Measurements from ENCODE around the gene SYNJ1. TPM values are rescaled to one million over a fixed set of nuclear protein-coding genes. Genes with fewer than 3 reads are reported as not detected.

Gene SYNJ1
- total RNA-seq, 1 donor from 2014 or later: 12.9 TPM

DNA sequence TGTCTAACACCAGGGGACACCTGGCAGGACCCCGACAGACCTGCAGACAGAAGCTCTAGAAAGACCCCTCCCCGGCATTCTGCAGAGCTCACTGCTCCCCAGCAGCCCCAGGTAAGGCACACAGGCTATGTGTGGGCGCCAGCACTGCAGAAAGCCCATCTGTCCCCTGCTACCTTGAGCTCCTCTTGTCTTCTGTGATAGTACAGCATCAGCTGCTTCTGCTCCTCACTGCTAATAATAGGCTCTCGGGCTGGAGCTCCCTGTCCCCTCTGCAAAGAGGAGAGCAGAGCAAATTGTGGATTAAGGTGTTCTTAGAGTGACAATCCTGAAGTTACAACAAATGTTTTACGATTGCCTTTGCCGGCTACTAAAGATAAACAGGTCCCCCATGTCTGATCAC, 125.7 kb downstream of the SYNJ1 start:
- Histone ChIP-seq H2AFZ (ENCODE audit: low read depth, low read length) (no peak overlapping the region), H3K27ac (ENCODE audit: low read depth, low read length) (no peak overlapping the region), H3K4me3 (ENCODE audit: insufficient read depth, low read depth, low read length) (no peak overlapping the region), H3K27me3 (ENCODE audit: insufficient read depth, low read length) (no peaks in the 10 kb centered on the region), H3K9ac (ENCODE audit: low read length) (no peak overlapping the region), H3K9me3 (ENCODE audit: insufficient read depth, low read depth, low read length) (no peaks in the 10 kb centered on the region), H3K79me2 (ENCODE audit: insufficient read depth, low read length) (no peaks in the 10 kb centered on the region), H3K4me1 (ENCODE audit: insufficient read depth, low read length) (peaks cover 5% of the 10 kb centered on the region), H3K36me3 (ENCODE audit: insufficient read depth, low read length) (peaks cover 15% of the 10 kb centered on the region), H3K4me2 (ENCODE audit: low read length) (no peak overlapping the region), H4K20me1 (ENCODE audit: insufficient read depth, low read length) (no peaks in the 10 kb centered on the region)
- FAIRE-seq (no peak), DNase-seq (ENCODE audit: low read depth) (no peak)
- Mint-ChIP-seq H3K4me3 (ENCODE audit: unreplicated experiment) (no peak overlapping the region), H3K9me3 (ENCODE audit: unreplicated experiment) (peaks cover 1% of the 10 kb centered on the region), H3K27me3 (ENCODE audit: low read depth, unreplicated experiment) (no peaks in the 10 kb centered on the region), H3K36me3 (ENCODE audit: low read depth, unreplicated experiment) (peaks cover 10% of the 10 kb centered on the region), H3K4me1 (ENCODE audit: low read depth, unreplicated experiment) (peaks cover 2% of the 10 kb centered on the region), H3K27ac (ENCODE audit: unreplicated experiment) (no peak overlapping the region)
- TF ChIP-seq, protein P1, sequence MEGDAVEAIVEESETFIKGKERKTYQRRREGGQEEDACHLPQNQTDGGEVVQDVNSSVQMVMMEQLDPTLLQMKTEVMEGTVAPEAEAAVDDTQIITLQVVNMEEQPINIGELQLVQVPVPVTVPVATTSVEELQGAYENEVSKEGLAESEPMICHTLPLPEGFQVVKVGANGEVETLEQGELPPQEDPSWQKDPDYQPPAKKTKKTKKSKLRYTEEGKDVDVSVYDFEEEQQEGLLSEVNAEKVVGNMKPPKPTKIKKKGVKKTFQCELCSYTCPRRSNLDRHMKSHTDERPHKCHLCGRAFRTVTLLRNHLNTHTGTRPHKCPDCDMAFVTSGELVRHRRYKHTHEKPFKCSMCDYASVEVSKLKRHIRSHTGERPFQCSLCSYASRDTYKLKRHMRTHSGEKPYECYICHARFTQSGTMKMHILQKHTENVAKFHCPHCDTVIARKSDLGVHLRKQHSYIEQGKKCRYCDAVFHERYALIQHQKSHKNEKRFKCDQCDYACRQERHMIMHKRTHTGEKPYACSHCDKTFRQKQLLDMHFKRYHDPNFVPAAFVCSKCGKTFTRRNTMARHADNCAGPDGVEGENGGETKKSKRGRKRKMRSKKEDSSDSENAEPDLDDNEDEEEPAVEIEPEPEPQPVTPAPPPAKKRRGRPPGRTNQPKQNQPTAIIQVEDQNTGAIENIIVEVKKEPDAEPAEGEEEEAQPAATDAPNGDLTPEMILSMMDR (IDR thresholded peaks at IDR 0.05; ENCODE audit: insufficient read depth, low read depth, low read length): no peak
- no peak for TF ChIP-seq EZH2 (IDR thresholded peaks at IDR 0.05; ENCODE audit: insufficient read depth, low read length)

DNA sequence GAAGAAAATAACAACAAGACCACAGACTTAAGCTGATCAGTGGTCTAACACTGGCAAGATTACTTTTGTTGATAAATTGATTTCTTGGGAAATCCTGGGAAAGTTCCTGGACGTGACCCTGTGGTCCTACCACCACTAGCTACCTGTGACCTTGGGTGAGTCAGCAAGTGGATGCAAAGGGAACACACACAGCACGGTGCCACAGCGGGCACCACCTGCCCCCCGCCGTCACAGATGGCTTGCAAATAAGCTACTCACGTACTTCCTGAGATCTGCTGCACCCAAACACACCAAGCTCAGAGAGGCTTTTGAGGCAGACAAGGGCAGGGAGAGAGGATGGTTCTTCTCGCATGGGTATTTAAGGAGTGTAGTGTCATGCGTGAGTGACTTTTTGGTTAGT, 128.3 kb downstream of the SYNJ1 start:
- no peak for FAIRE-seq
- H3K4me3 ChIP-seq (ENCODE audit: insufficient read depth, low read depth, low read length): no peak overlapping the region
- H4K20me1 ChIP-seq (ENCODE audit: insufficient read depth, low read length): no peaks in the 10 kb centered on the region
- Mint-ChIP-seq H3K36me3 (ENCODE audit: low read depth, unreplicated experiment) (peaks cover 3% of the 10 kb centered on the region), H3K4me3 (ENCODE audit: unreplicated experiment) (no peak overlapping the region), H3K4me1 (ENCODE audit: low read depth, unreplicated experiment) (peaks cover 5% of the 10 kb centered on the region), H3K27me3 (ENCODE audit: low read depth, unreplicated experiment) (peaks cover 2% of the 10 kb centered on the region), H3K9me3 (ENCODE audit: unreplicated experiment) (no peaks in the 10 kb centered on the region), H3K27ac (ENCODE audit: unreplicated experiment) (no peak overlapping the region)
- no peak overlapping the region for H3K27ac ChIP-seq (ENCODE audit: low read depth, low read length)
- H3K36me3 ChIP-seq (ENCODE audit: insufficient read depth, low read length): peaks cover 13% of the 10 kb centered on the region
- peaks cover 11% of the 10 kb centered on the region for H3K4me1 ChIP-seq (ENCODE audit: insufficient read depth, low read length)
- TF ChIP-seq EZH2 (IDR thresholded peaks at IDR 0.05; ENCODE audit: insufficient read depth, low read length): no peak
- TF ChIP-seq, protein P1 (IDR thresholded peaks at IDR 0.05; ENCODE audit: insufficient read depth, low read depth, low read length): no peak
- no peaks in the 10 kb centered on the region for H3K9me3 ChIP-seq (ENCODE audit: insufficient read depth, low read depth, low read length)
- H3K79me2 ChIP-seq (ENCODE audit: insufficient read depth, low read length): no peaks in the 10 kb centered on the region
- no peak overlapping the region for H3K9ac ChIP-seq (ENCODE audit: low read length)
- H3K27me3 ChIP-seq (ENCODE audit: insufficient read depth, low read length): no peaks in the 10 kb centered on the region
- no peak for DNase-seq (ENCODE audit: low read depth)
- H3K4me2 ChIP-seq (ENCODE audit: low read length): no peak overlapping the region
- H2AFZ ChIP-seq (ENCODE audit: low read depth, low read length): no peak overlapping the region

DNA sequence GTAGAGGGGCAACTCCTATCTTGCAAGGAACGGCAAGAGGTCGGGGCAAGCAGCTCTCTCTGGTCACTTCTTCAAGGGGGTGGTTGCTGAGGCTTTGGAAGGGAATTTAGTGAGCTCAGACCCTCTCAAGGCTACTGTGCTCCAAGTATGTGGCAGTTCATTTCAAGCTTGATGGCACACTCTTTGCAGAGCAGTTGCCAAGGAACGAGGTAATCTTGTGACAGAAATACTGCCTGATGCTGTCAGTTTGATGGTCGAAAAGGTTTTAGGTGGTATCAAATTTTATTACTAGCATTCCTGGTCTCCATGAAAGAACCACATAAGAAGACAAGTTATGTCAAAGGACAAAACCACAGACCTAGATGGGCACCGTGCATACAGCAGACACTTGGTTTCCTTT, 128.7 kb downstream of the SYNJ1 start:
- Mint-ChIP-seq H3K27me3 (ENCODE audit: low read depth, unreplicated experiment) (peaks cover 2% of the 10 kb centered on the region), H3K4me1 (ENCODE audit: low read depth, unreplicated experiment) (peaks cover 5% of the 10 kb centered on the region), H3K36me3 (ENCODE audit: low read depth, unreplicated experiment) (peaks cover 1% of the 10 kb centered on the region), H3K9me3 (ENCODE audit: unreplicated experiment) (no peaks in the 10 kb centered on the region), H3K4me3 (ENCODE audit: unreplicated experiment) (no peak overlapping the region), H3K27ac (ENCODE audit: unreplicated experiment) (no peak overlapping the region)
- no peaks in the 10 kb centered on the region for H3K79me2 ChIP-seq (ENCODE audit: insufficient read depth, low read length)
- no peak overlapping the region for H3K4me2 ChIP-seq (ENCODE audit: low read length)
- H4K20me1 ChIP-seq (ENCODE audit: insufficient read depth, low read length): no peaks in the 10 kb centered on the region
- no peaks in the 10 kb centered on the region for H3K9me3 ChIP-seq (ENCODE audit: insufficient read depth, low read depth, low read length)
- H3K27me3 ChIP-seq (ENCODE audit: insufficient read depth, low read length): no peaks in the 10 kb centered on the region
- DNase-seq (ENCODE audit: low read depth) (no peak), FAIRE-seq (no peak)
- H3K4me1 ChIP-seq (ENCODE audit: insufficient read depth, low read length): peaks cover 11% of the 10 kb centered on the region
- no peak overlapping the region for H3K9ac ChIP-seq (ENCODE audit: low read length)
- peaks cover 9% of the 10 kb centered on the region for H3K36me3 ChIP-seq (ENCODE audit: insufficient read depth, low read length)
- no peak overlapping the region for H3K27ac ChIP-seq (ENCODE audit: low read depth, low read length)
- H3K4me3 ChIP-seq (ENCODE audit: insufficient read depth, low read depth, low read length): no peak overlapping the region
- H2AFZ ChIP-seq (ENCODE audit: low read depth, low read length): no peak overlapping the region
- no peak for TF ChIP-seq EZH2 (IDR thresholded peaks at IDR 0.05; ENCODE audit: insufficient read depth, low read length)
- TF ChIP-seq, protein P1 (IDR thresholded peaks at IDR 0.05; ENCODE audit: insufficient read depth, low read depth, low read length): no peak

All from astrocyte (in vitro differentiated cells and primary cell).